ENCODE measurements around the gene ZKSCAN4.

GRCh38 chr6:28215425-28215824, 36.6 kb downstream of the ZKSCAN4 start:
- TF ChIP-seq CTCF (IDR thresholded peaks at IDR 0.05): no peak
- no peak for TF ChIP-seq POLR2A (IDR thresholded peaks at IDR 0.05)
